ENCODE measurements around the gene TRIM39.

The TRIM39 gene

DNA sequence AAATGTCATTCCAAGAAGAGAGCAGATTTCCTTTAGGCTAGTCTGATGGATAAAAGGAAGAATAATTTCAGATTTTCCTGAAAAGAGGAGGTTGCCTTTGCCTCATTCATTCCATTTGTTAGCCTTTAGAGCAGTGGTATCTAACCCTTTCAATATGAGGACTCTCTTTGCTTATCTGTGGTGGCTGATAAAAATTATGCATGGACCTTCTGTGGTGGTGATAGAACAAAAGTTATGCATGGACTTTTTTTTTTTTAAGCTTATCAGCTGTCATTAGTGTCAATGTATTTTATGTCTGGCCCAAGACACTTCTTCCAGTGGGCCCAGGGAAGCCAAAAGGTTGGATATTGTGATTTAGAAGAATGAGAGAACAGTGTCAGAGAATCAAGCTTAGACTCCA is 1.7 kb downstream of the TRIM39 start:
- no peak for DNase-seq

DNA sequence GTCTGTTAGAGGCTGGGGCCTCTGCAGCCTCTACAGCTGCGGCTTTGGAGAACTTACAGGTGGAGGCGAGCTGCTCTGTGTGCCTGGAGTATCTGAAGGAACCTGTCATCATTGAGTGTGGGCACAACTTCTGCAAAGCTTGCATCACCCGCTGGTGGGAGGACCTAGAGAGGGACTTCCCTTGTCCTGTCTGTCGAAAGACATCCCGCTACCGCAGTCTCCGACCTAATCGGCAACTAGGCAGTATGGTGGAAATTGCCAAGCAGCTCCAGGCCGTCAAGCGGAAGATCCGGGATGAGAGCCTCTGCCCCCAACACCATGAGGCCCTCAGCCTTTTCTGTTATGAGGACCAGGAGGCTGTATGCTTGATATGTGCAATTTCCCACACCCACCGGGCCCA is 2.6 kb downstream of the TRIM39 start:
- DNase-seq: no peak

- DNase-seq: no peak
Measured at GRCh38 chr6:30331981-30332380, 5.3 kb downstream of the TRIM39 start.

- DNase-seq: no peak
Measured at GRCh38 chr6:30334075-30334783, 7.5 kb downstream of the TRIM39 start.

DNA sequence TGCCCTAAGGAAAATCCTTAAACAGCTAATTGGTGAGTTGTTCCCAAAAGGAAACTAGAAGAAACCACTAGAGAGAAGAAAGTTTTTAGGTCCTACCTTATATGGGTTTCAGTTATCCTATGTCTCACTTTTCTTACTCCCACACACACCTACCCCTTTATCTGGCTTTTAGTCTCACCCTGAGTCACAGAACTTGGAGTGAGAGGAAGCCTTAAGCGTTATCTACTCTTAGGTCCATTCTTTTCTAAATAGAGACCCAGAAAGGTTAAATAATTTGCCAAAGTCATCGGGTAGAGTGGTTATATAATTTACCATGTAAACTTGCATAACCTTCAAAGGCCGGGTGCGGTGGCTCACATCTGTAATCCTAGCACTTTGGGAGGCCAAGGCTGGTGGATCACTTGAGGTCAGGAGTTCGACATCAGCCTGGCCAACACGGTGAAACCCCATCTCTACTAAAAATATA is 13.9 kb downstream of the TRIM39 start:
- DNase-seq: no peak

GRCh38 chr6:30341218-30341617 is 14.5 kb downstream of the TRIM39 start:
- no peak for DNase-seq

- no peak for DNase-seq
Measured at GRCh38 chr6:30341728-30342127, 15.0 kb downstream of the TRIM39 start.

- DNase-seq: no peak
Measured at GRCh38 chr6:30344191-30344867, 17.6 kb downstream of the TRIM39 start.

- DNase-seq: peak; percentile 55 to 89
Measured at GRCh38 chr6:30344868-30345671, 18.3 kb downstream of the TRIM39 start, which contains the start of gene RPP21. Gene RPP21 (plus strand): TSS chr6:30345156. CDS start chr6:30345172, 16 bp downstream.

- DNase-seq: no peak
Measured at GRCh38 chr6:30345852-30346251, 19.1 kb downstream of the TRIM39 start.

GRCh38 chr6:30348957-30349356 is 22.2 kb downstream of the TRIM39 start:
- DNase-seq: no peak

DNA sequence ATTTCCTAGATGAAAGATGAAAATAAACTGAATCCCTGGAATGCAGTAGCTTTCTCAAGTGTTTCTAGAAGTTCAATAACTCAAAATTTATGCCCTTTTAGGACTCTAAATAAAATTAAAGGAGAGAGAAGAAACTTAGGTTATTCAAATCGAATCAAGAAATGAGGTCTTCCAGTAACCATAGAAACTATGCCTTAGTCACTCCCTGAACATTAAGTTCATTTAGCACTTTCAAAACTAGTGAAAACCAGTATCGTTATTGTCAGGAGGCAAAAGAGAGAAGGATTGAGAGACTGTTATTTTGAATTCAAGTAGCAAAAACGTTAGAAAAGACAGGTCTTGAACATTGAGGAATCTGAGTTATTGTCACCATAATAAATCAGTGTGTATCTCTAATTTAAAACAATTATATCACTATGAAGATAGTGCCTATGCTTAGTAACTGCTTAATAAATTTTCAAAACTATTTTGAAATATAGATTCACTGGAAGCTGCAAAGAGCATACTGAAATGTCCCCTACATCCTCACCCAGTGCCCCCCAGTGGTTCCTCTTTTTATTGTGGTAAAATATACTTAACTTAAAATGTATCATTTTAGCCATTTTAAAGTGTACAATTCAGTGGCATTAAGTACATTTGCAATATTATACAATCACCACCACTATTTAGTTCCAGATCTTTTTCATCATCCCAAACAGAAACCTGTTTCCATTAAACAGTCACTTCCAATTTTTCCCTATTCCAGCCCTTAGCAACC is 22.9 kb downstream of the TRIM39 start:
- no peak for DNase-seq

GRCh38 chr6:30350524-30350923 is 23.8 kb downstream of the TRIM39 start:
- no peak for DNase-seq

- no peak for DNase-seq
Measured at GRCh38 chr6:30352550-30352949, 25.8 kb downstream of the TRIM39 start.

GRCh38 chr6:30355281-30355680 is 28.6 kb downstream of the TRIM39 start:
- no peak for DNase-seq

DNA sequence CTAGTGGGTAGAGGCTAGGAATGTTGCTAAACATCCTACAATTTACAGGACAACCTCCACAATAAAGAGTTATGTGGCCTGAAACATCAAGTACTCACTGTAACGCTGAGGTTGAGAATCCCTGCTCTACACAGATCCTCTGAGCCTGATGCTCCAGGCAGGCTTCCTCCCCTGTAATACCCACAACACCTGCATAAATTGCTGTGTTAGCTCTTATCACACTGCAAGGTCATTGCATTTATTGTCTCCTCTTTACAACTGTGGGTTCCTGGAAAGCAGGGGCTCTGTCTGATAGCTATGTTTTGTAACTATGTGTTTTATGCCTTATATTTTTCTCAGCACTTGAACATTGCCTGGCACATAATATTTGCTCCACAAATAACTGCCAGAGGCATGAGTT is 29.8 kb downstream of the TRIM39 start:
- DNase-seq: no peak

DNA sequence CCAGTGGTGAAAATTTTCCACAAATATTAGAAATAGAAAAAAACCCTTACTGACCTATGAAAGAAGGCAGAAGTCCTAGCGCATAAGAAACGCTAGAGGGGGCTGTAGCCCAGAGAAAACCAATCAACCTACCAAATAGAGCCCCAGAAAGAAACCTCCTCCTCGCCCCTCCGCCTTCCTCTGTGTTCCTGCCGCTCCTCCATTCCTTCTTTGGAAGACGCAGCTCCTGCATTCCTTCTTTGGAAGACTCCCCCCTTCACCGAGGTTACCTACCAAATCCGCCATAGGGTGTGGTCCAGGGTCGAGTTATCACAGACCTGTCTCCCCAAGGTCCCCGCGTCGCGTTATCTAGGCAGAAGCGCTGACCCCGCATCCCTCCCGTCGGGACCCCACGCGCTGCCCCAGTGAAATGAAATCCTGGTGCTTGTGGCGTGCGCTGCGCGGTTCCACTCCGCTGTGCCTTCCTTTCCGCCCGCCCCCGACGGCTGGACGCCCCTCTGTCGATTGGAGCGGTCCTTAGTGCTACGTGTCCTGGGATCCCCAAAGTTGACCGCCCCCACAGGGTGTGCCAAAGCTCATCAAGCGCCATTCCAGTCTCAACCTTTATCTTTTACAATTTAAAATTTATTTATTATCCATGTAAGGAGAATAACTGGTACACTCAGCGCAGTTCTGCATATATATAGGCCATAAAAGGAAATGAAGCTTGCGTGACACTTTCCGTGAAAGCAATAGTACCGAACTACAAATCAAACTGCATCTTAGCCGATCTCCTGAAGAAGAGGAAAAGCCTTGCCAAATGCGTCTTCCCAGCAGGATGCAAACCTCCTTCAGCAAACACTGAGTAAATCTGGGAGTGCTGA is 31.2 kb downstream of the TRIM39 start:
- peak; percentile 54 to 84 for DNase-seq

GRCh38 chr6:30359276-30359675 is 32.5 kb downstream of the TRIM39 start:
- no peak for DNase-seq

GRCh38 chr6:30360139-30360538 is 33.4 kb downstream of the TRIM39 start:
- no peak for DNase-seq

DNA sequence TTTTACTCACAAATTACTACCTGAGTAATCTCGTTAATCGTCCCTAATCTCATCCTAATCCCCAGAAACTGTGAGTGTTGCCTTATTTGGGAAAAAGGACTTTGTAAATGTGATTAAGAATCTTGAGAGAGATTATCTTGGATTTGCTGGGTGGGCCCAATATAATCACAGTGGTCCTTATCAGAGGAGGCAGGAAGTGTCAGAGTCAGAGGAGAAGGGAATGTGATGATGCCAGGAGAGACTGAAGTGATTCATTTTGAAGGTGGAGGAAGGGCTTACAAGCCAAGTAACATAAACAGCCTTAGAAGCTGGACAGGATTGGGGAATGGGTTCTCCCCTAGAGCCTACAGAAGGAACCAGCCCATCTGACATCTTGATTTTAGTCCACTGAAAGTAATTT is 34.9 kb downstream of the TRIM39 start:
- no peak for DNase-seq

GRCh38 chr6:30363459-30363858 is 36.7 kb downstream of the TRIM39 start:
- no peak for DNase-seq

DNA sequence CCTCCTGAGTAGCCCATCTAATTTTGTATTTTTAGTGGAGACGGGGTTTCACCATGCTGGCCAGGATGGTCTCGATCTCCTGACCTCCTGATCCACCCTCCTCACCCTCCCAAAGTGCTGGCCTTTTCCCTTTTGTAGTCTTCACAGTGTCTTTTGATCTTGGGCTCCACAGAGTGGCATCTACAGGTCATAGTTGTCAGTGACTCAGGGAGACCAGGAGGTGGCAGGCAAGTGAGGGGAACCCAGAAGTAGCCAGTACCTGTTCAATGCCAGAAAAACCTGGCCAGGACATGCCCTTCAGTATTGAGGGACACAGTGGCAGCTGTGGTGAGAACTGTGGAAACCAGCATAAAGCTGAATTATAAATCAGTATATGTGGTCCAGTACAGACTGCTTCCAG is 37.9 kb downstream of the TRIM39 start:
- DNase-seq: peak; percentile 6 to 40

All from NCI-H526 (cell line).